AG04449 (cell line): Measurements from ENCODE around the gene RCCD1.
A peak's percentile ranks its signal among the peaks of the same experiment; 100 is the strongest.

Source experiments
- CTCF ChIA-PET: fragments of 350-600 bp; formaldehyde crosslinking; extraction: SDS; loops from one replicate; lab custom pipeline; 2021; ENCODE audit warnings: antibody characterized with exemption; lab: Yijun Ruan, JAX
- POLR2A ChIA-PET: fragments of 400-600, 350-600 bp; formaldehyde crosslinking; extraction: SDS; loops from one replicate; lab custom pipeline; 2020; ENCODE audit warnings: antibody characterized with exemption, inconsistent platforms; lab: Yijun Ruan, JAX
- DNase-seq: peaks from one replicate; pipeline ENCODE4 v3.0.0-alpha.2; 2010; ENCODE audit warnings: low read depth, low spot score
- H3K4me3 ChIP-seq: 2 replicates; pipeline ENCODE4 v1.5.1; 2011; ENCODE audit warnings: low read depth, mild to moderate bottlenecking, control low read depth, low read length
- CTCF ChIP-seq: IDR thresholded peaks from one replicate; pipeline ENCODE4 v1.5.1; 2011; ENCODE audit warnings: mild to moderate bottlenecking, moderate library complexity, low read length, control low read depth, inconsistent platforms; ENCODE audit not compliant: insufficient read depth; ENCODE audit errors: missing control alignments

Gene RCCD1

GRCh38 chr15:90931828-90932659 is 22.6 kb upstream of the RCCD1 start, which contains the start of gene HDDC3:
Gene HDDC3 (minus strand): TSS chr15:90932549. CDS start chr15:90932540, 9 bp downstream.
- peak within 1 kb of the TSS; percentile 90 for H3K4me3 ChIP-seq
- ChIA-PET CTCF (interaction anchor here (0.6 to 20.3 kb wide), 37 partner anchors 12 to 1485 kb away, joined by 3 to 479 read pairs (median 5); partner anchors contain the start of genes FES, MAN2A2, RCCD1 and VPS33B), POLR2A (interaction anchor here (0.6 to 1.2 kb wide), 4 partner anchors 17 to 284 kb away, joined by 3 to 5 read pairs (median 3); partner anchors contain the start of gene RCCD1)
- no peak for DNase-seq
- peak; percentile 98 for TF ChIP-seq CTCF

GRCh38 chr15:90932660-90932991 is 22.1 kb upstream of the RCCD1 start:
- no peak overlapping the region; the same call in 1 of the 2 replicates for H3K4me3 ChIP-seq
- CTCF ChIA-PET = interaction anchor here (0.6 to 20.3 kb wide), 36 partner anchors 13 to 1484 kb away, joined by 3 to 479 read pairs (median 5); partner anchors contain the start of genes FES, MAN2A2, RCCD1 and VPS33B
- no peak for DNase-seq
- POLR2A ChIA-PET = interaction anchor here (0.6 to 1.2 kb wide), 5 partner anchors 17 to 285 kb away, joined by 3 to 5 read pairs (median 3); partner anchors contain the start of genes MAN2A2 and RCCD1
- no peak for TF ChIP-seq CTCF

GRCh38 chr15:90933301-90933700 is 21.4 kb upstream of the RCCD1 start:
- POLR2A ChIA-PET = interaction anchor here (0.9 to 1.2 kb wide), 3 partner anchors 21 to 285 kb away, joined by 3 to 5 read pairs (median 3); partner anchors contain the start of genes MAN2A2 and RCCD1
- H3K4me3 ChIP-seq = no peak overlapping the region
- no peak for DNase-seq
- no peak for TF ChIP-seq CTCF
- CTCF ChIA-PET = interaction anchor here (0.7 to 20.3 kb wide), 36 partner anchors 14 to 701 kb away, joined by 3 to 479 read pairs (median 4); partner anchors contain the start of genes FES, MAN2A2, RCCD1 and VPS33B

- ChIA-PET POLR2A (interaction anchor here (1.9 kb wide), 1 partner anchor 23 kb away, joined by 5 read pairs; no protein-coding TSS in a partner anchor), CTCF (interaction anchor here (0.6 to 20.3 kb wide), 34 partner anchors 15 to 702 kb away, joined by 3 to 479 read pairs (median 4); partner anchors contain the start of genes FES, MAN2A2, RCCD1 and VPS33B)
- peak overlapping the region; percentile 81 for H3K4me3 ChIP-seq
- DNase-seq = no peak
- peak; percentile 93 for TF ChIP-seq CTCF
These were observed 20.3 kb upstream of the RCCD1 start for GRCh38 chr15:90934256-90934948.

- TF ChIP-seq CTCF = no peak
- ChIA-PET POLR2A (interaction anchor here (0.9 to 1.9 kb wide), 4 partner anchors 9 to 22 kb away, joined by 4 to 8 read pairs (median 6); partner anchors contain the start of gene RCCD1), CTCF (interaction anchor here (1.0 to 20.3 kb wide), 22 partner anchors 15 to 673 kb away, joined by 3 to 479 read pairs (median 6); partner anchors contain the start of genes FES, MAN2A2 and RCCD1)
- DNase-seq = no peak
- H3K4me3 ChIP-seq = peak within 1 kb of the TSS; percentile 81
These were observed 19.5 kb upstream of the RCCD1 start, which contains the start of gene UNC45A for GRCh38 chr15:90934949-90935751. Gene UNC45A (plus strand): TSS chr15:90935285. CDS start chr15:90935325, 40 bp downstream.
